Motor neuron (in vitro differentiated cells): Measurements from ENCODE around the gene SLC16A9. TPM values are rescaled to one million over a fixed set of nuclear protein-coding genes. Genes with fewer than 3 reads are reported as not detected.

Experiments
- ATAC-seq, 8 experiments: fragments of 200-7000 bp; cut with Tn5 transposase; replicated peaks in 6 of 8; 2 replicates each; pipeline ENCODE4 v1.8.0; 2021; ENCODE audit warnings: mild to moderate bottlenecking in 8 of 8, moderate library complexity in 8 of 8
- H3K27ac ChIP-seq, 2 donors: fragments of 250-450 bp; sonication (Bioruptor Pico); 2 replicates each; pipeline ENCODE4 v1.9.0; 2021; ENCODE audit warnings: antibody characterized with exemption in 2 of 2, mild to moderate bottlenecking in 2 of 2, moderate library complexity in 1 of 2
- H3K4me1 ChIP-seq, 2 donors: fragments of 250-450 bp; sonication (Bioruptor Pico); replicated peaks in 1 of 2; 2 replicates each; pipeline ENCODE4 v1.6.1; 2021; ENCODE audit warnings: antibody characterized with exemption in 2 of 2, mild to moderate bottlenecking in 2 of 2, moderate library complexity in 1 of 2
- H3K4me3 ChIP-seq, 5 donors: fragments of 250-450 bp; sonication (Bioruptor Pico); 2 replicates each; pipeline ENCODE4 v1.9.0; 2021; ENCODE audit warnings: antibody characterized with exemption in 5 of 5, mild to moderate bottlenecking in 5 of 5, moderate library complexity in 4 of 5
- WGBS, 10 experiments: fragments of 450-650 bp; shearing (Covaris generic); methylation state at CpG; one replicate each; pipeline ENCODE4 v1.0.0; 2022; 5-methylcytosine and 5-hydroxymethylcytosine counted together
- in situ Hi-C, 9 experiments: fragments of 400-800 bp; cut with MboI; loops; one replicate each; pipeline ENCODE4 v1.15.0; 2021; ENCODE audit warnings: low sequenced_read_pairs in 9 of 9, low pct_unique_long_range_greater_than_20kb in 2 of 9; ENCODE audit not compliant: unreplicated experiment in 9 of 9
- total RNA-seq, 8 experiments: library from RNA; unstranded; fragments of 300-600 nt; gene quantifications; 2 replicates each; pipeline versions ENCODE4 v1.2.3 to v1.2.4, GENCODE V29; 2022

Gene SLC16A9
- total RNA-seq, 8 experiments from 2014 or later, result 3.8 to 85.0 (median 28.6) TPM

- ATAC-seq, result peak in 6 of 8 experiments; percentile 6 to 44 (median 36)
- in situ Hi-C loops, result no loop called here
- Histone ChIP-seq H3K4me3 (peak overlapping the region; percentile 51 to 74 (median 66)), H3K27ac (peak overlapping the region; percentile 64 to 71), H3K4me1 (peaks cover 6 to 8% of the 10 kb centered on the region in 2 donors)
- 0 to 3% (median 0%) methylated on average over 1 to 9 of the region's 42 CpGs; no CpG with 5 or more reads in 6 of the 10 experiments for WGBS, 10 experiments
These were observed 745 bp downstream of the SLC16A9 start for GRCh38 chr10:59708816-59709394.

- WGBS, 10 experiments, result 53 to 100% (median 93%) methylated on average over 1 to 5 of the region's 8 CpGs
- Histone ChIP-seq H3K4me3 (peak overlapping the region in 4 of 5 donors; percentile 51 to 74 (median 60)), H3K4me1 (peaks cover 6 to 8% of the 10 kb centered on the region in 2 donors), H3K27ac (no peak overlapping the region)
- in situ Hi-C loops, result no loop called here
- ATAC-seq, result no peak
These were observed 2.5 kb downstream of the SLC16A9 start for GRCh38 chr10:59706851-59707797.

DNA sequence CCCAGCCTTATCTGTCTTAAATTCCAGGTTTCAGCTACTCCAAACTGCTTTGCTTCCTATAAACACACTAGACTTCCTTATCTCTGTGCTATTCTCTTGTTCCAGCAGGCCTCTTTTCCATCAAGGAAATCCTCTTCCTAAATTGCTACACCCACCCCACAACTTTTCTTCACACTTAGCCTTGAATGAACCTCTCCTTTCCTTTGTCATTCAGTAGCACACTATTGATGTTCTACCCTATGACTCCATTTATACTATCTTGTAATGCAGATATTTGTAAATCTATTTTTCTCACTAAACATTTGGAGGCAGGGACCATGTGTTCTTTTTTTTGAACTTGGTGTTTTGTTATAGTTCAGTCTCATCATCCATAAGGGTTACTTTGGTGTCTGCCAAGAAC is 3.7 kb downstream of the SLC16A9 start:
- no peak for ATAC-seq
- Histone ChIP-seq H3K4me1 (peaks cover 6 to 8% of the 10 kb centered on the region in 2 donors), H3K27ac (no peak overlapping the region), H3K4me3 (no peak overlapping the region)
- in situ Hi-C loops, result no loop called here

GRCh38 chr10:59704630-59705029 is 5.0 kb downstream of the SLC16A9 start:
- Histone ChIP-seq H3K4me3 (no peak overlapping the region), H3K4me1 (peaks cover 6 to 8% of the 10 kb centered on the region in 2 donors), H3K27ac (no peak overlapping the region)
- WGBS, 10 experiments, result 39 to 100% (median 71%) methylated on average over 1 to 2 of the region's 2 CpGs; no CpG with 5 or more reads in 2 of the 10 experiments
- no peak for ATAC-seq
- in situ Hi-C loops, result no loop called here

- 69 to 92% (median 78%) methylated on average over 1 to 4 of the region's 4 CpGs; no CpG with 5 or more reads in 4 of the 10 experiments for WGBS, 10 experiments
- Histone ChIP-seq H3K27ac (no peak overlapping the region), H3K4me1 (peaks cover under 1% of the 10 kb centered on the region in 2 donors), H3K4me3 (no peak overlapping the region)
- in situ Hi-C loops, result no loop called here
- ATAC-seq, result peak in 1 of 8 experiments; percentile 85
These were observed 7.3 kb downstream of the SLC16A9 start for GRCh38 chr10:59702347-59702746.

GRCh38 chr10:59700709-59701108 is 8.9 kb downstream of the SLC16A9 start:
- Histone ChIP-seq H3K27ac (no peak overlapping the region), H3K4me3 (no peak overlapping the region), H3K4me1 (no peaks in the 10 kb centered on the region)
- ATAC-seq, result peak in 1 of 8 experiments; percentile 60
- in situ Hi-C loops, result no loop called here
- 0 to 83% (median 38%) methylated on average over 1 to 4 of the region's 4 CpGs; no CpG with 5 or more reads in 3 of the 10 experiments for WGBS, 10 experiments

DNA sequence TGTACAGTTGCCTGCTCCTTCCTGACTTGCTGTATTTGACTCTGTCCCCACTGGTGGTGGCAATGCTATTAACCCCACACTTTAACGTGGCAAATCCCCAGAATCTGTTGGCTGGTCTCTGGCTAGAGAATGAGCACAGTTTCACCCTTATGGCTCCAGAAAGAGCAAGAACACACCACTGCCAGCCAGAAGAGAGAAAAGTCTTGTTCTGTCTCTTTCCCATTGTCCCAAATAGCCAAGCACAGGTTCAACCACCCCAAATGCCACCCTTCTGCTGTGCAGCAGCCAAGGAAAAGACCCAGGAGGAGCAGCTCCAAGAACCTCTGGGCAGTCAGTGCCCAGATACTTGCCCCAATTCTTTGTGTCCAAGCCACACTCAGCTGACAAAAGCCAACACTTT is 11.3 kb downstream of the SLC16A9 start:
- ATAC-seq, result no peak
- WGBS, 10 experiments, result 0 to 83% (median 30%) methylated on average over 1 of the region's 1 CpG; no CpG with 5 or more reads in 6 of the 10 experiments
- no peak overlapping the region for H3K27ac ChIP-seq
- H3K4me3 ChIP-seq, result no peak overlapping the region
- H3K4me1 ChIP-seq, result no peaks in the 10 kb centered on the region
- in situ Hi-C loops, result no loop called here

DNA sequence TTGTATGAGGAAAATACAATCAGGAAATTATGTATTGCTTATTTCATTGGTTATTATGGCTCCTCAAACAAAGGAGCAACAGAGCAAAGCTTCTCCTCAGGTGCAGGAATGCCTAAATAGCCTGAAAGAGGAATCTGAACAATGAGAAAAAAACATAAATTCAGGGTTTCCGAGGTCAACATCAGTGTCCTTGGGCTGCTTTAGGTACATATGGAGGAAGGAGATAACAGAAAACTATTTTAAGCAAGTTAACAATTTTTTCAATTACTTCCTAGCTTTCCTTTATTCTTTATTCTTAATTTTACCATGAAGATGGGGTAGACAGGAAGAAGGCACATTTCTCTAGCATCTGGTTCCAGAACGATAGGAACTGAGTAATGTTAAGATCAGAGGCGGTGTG is 14.0 kb downstream of the SLC16A9 start:
- no peak for ATAC-seq
- Histone ChIP-seq H3K4me3 (no peak overlapping the region), H3K4me1 (no peaks in the 10 kb centered on the region), H3K27ac (no peak overlapping the region)
- WGBS, 10 experiments, result 18 to 100% (median 79%) methylated on average over 1 to 3 of the region's 3 CpGs; no CpG with 5 or more reads in 2 of the 10 experiments
- in situ Hi-C loops, result no loop called here

DNA sequence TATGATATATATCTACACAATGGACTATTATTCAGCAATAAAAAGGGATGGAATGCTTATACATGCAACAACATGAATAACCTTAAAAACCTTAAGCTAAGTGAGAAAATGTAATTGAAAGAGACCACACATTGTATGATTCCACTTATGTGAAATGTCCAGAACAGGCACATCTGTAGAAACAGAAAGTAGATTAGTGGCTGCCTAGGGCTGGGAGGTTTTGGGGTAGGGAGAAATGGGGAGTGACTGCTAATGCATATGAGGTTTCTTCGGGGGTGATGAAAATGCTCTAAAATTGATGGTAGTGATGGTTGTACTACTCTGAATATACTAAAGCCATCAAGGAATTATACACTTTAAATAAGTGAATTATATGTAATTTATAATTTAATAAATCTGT is 14.7 kb downstream of the SLC16A9 start:
- 43 to 100% (median 92%) methylated on average over 1 of the region's 1 CpG; no CpG with 5 or more reads in 2 of the 10 experiments for WGBS, 10 experiments
- no peak for ATAC-seq

DNA sequence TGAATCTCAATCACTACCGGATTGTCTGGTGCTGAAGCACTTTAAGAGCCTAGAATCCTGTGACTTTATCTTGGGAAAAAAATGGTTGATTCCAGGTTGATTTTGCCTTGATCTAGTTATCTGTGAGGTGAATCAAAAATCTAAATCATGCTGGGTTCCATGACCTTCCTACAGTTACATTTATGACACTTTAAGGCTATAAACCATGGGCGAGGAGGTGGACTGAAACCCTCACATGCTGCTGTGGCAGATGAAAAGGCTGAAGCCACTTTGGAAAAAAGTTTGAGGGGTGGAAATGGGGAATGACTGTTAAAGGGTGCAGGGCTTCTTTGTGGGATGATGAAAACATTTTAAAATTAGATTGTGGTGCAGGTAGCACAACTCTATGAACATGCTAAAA is 17.5 kb downstream of the SLC16A9 start:
- Histone ChIP-seq H3K4me1 (peaks cover 0 to 3% of the 10 kb centered on the region in 2 donors), H3K4me3 (no peak overlapping the region), H3K27ac (no peak overlapping the region)
- 58 to 100% (median 85%) methylated on average over 1 to 2 of the region's 2 CpGs; no CpG with 5 or more reads in 2 of the 10 experiments for WGBS, 10 experiments
- ATAC-seq, result no peak
- in situ Hi-C loops, result no loop called here

More for the DNA sequence above, 14.7 kb downstream of the SLC16A9 start:
- Histone ChIP-seq H3K4me3 (no peak overlapping the region), H3K4me1 (no peaks in the 10 kb centered on the region), H3K27ac (no peak overlapping the region)
- in situ Hi-C loops, result no loop called here

DNA sequence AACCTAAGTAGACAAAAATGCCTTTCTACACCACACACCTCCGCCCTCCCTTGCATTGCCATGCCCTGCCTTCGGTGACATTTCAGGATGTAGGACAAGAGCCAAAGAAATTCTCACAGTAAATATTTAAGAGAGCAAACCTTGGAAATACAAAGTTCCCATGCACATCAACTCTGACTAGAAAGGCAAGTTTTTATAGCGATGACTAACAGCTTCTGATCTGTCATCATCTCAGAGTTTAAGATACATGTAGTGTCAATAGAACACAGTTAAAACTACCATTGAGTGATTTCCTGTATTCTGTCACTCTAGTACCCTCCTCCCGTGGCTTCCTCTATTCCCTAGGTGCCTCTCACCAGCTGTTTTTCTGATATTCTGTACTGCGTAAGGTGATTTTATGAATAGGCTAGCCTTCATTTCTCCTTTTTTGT is 20.7 kb downstream of the SLC16A9 start:
- 47 to 100% (median 89%) methylated on average over 1 to 5 of the region's 5 CpGs; no CpG with 5 or more reads in 1 of the 10 experiments for WGBS, 10 experiments
- ATAC-seq, result no peak
- Histone ChIP-seq H3K27ac (no peak overlapping the region), H3K4me1 (peaks cover 0 to 3% of the 10 kb centered on the region in 2 donors), H3K4me3 (no peak overlapping the region)
- in situ Hi-C loops, result no loop called here

GRCh38 chr10:59687657-59688056 is 22.0 kb downstream of the SLC16A9 start:
- WGBS, 10 experiments, result 0 to 100% (median 90%) methylated on average over 1 of the region's 1 CpG; no CpG with 5 or more reads in 3 of the 10 experiments
- Histone ChIP-seq H3K4me1 (peaks cover 0 to 3% of the 10 kb centered on the region in 2 donors), H3K4me3 (no peak overlapping the region), H3K27ac (no peak overlapping the region)
- in situ Hi-C loops, result no loop called here
- ATAC-seq, result no peak

DNA sequence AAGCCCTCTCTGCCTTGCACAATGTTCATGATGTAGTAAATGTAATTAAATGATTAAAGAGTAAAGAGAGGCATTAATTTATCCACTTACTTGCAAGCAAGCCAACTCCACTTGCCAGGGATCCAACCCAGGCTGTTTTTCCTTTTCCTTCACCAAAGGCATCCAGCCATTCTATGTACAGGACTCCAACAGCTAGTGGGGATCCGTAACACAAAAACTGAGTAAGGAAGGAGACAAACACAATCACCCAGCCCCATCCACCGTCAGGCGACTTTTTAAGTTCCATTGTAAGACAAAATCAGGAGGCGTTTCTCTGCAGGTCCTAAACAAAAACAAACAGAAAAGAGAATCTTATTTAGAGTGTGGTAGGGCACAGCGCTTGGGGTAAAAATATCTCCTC is 25.6 kb downstream of the SLC16A9 start:
- H3K27ac ChIP-seq, result no peak overlapping the region
- no peaks in the 10 kb centered on the region for H3K4me1 ChIP-seq
- 64 to 100% (median 92%) methylated on average over 2 to 5 of the region's 5 CpGs; no CpG with 5 or more reads in 1 of the 10 experiments for WGBS, 10 experiments
- in situ Hi-C loops, result no loop called here
- no peak overlapping the region for H3K4me3 ChIP-seq
- ATAC-seq, result no peak
